Activated naive CD4-positive, alpha-beta T cell treated with anti-CD3 and anti-CD28 coated beads for 36 hours (primary cell): ENCODE data around the gene ACSM4. TPM values are rescaled to one million over a fixed set of nuclear protein-coding genes. Genes with fewer than 3 reads are reported as not detected.
A peak's percentile ranks its signal among the peaks of the same experiment; 100 is the strongest.

ENCODE experiments used
- CTCF ChIA-PET: fragments of 350-600 bp; sonication (Branson Sonifier 250); formaldehyde crosslinking; loops from one replicate; lab custom pipeline; 2021; ENCODE audit warnings: antibody characterized with exemption; lab: Charles Lee
- DNase-seq: peaks from one replicate; pipeline ENCODE4 v3.0.0-alpha.2; 2020
- H3K27ac Mint-ChIP-seq: one replicate; pipeline ENCODE4 v1.8.0; 2021; ENCODE audit warnings: mild to moderate bottlenecking, mixed read lengths
- H3K27me3 Mint-ChIP-seq: one replicate; pipeline ENCODE4 v1.8.0; 2021; ENCODE audit warnings: low read depth, mixed read lengths
- H3K36me3 Mint-ChIP-seq: one replicate; pipeline ENCODE4 v1.8.0; 2021; ENCODE audit warnings: low read depth, mixed read lengths
- H3K4me1 Mint-ChIP-seq: one replicate; pipeline ENCODE4 v1.8.0; 2021; ENCODE audit warnings: low read depth, mixed read lengths
- H3K4me3 Mint-ChIP-seq: one replicate; pipeline ENCODE4 v1.8.0; 2021; ENCODE audit warnings: mild to moderate bottlenecking, moderate library complexity, mixed read lengths
- H3K9me3 Mint-ChIP-seq: one replicate; pipeline ENCODE4 v1.8.0; 2021; ENCODE audit warnings: mixed read lengths
- intact Hi-C: fragments of 100-400 bp; cut with micrococcal nuclease; formaldehyde crosslinking; loops from one replicate; pipeline ENCODE4 v1.15.1; 2023
- total RNA-seq, 2 experiments: library from RNA; stranded (reverse); gene quantifications; one replicate each; pipeline ENCODE4 v1.2.3, GENCODE V29; 2021

The ACSM4 gene
- total RNA-seq, 2 experiments from 2014 or later: not detected

DNA sequence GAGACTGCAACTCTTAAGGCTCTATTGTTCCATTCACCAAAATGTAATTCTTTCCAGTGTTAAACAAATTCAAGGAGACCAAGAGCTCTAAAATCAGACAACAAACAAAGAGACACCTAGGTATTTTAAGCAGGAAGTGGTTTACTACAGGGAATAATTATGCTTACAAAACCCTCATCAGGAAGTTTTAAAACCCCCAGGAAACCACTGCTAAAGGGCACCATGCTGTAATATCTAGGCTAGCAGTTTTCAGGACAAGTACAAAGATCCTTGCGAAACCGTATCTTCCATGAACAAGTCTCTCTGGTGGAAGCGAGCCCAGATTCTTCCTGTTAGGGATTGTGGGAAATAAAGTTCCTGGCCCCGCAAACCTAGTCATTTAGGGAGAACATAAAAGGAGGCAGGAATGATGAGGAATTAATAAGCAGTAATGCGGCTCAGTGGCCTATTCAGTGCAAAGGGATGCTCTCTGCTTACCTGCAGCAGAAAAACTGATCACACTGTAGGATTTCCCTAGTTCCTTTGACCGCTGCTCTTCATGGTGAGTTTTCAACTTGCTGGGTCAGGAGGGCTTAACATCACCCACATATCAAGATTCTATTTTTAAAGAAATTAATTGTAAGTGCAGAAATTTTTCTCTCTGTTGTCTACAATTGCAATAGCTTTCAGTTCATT, 42.8 kb downstream of the ACSM4 start:
- Mint-ChIP-seq H3K27ac (no peak overlapping the region), H3K36me3 (no peaks in the 10 kb centered on the region), H3K4me3 (no peak overlapping the region), H3K9me3 (peaks cover 18% of the 10 kb centered on the region), H3K27me3 (peaks cover 1% of the 10 kb centered on the region), H3K4me1 (peaks cover 14% of the 10 kb centered on the region)
- DNase-seq: no peak
- intact Hi-C loops: no loop called here
- CTCF ChIA-PET: no interaction called here

DNA sequence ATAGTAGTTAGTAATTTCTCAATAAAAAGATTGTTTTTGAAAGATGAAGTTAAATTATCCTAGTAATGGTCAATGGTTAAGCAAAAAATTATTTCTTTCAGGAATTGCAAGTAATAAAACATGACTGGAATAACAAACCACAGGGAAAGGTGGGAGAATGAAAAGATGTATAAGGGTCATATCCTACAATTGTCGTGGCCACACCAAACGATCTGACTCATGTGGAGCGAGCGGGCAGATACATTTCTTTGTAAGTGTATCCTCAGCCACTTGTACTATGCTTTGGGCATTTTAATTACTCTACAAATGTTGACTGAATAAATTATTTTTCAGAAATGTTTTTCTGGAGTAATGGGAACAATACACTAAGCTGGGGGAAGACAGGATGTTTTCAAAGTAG, 45.5 kb downstream of the ACSM4 start:
- Mint-ChIP-seq H3K27me3 (peaks cover 1% of the 10 kb centered on the region), H3K27ac (no peak overlapping the region), H3K9me3 (peaks cover 9% of the 10 kb centered on the region), H3K4me3 (no peak overlapping the region), H3K36me3 (no peaks in the 10 kb centered on the region), H3K4me1 (peaks cover 14% of the 10 kb centered on the region)
- no peak for DNase-seq
- intact Hi-C loops: no loop called here
- CTCF ChIA-PET: interaction anchor here (1.5 kb wide), 1 partner anchor 112 kb away, joined by 4 read pairs; no protein-coding TSS in a partner anchor

DNA sequence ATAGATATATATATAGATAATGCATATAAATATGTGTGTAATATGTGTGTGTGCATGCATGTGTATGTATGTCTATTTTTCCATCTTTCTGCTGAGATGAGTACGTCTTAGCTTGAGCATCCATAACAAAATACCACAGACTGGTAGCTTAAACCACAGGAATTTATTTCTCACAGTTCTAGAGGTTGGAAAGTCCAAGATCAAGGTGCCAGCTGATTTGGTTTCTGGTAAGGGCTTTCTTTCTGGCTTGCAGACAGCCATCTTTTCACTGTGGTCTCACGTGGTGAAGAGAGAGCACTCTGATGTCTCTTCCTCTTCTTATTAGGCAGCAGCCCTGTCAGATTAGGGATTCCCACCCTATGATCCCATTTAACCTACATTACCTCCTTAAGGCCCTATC, 47.3 kb downstream of the ACSM4 start:
- no peak for DNase-seq
- Mint-ChIP-seq H3K36me3 (no peaks in the 10 kb centered on the region), H3K27ac (no peak overlapping the region), H3K4me3 (no peak overlapping the region), H3K4me1 (peaks cover 14% of the 10 kb centered on the region), H3K9me3 (no peaks in the 10 kb centered on the region), H3K27me3 (peaks cover 1% of the 10 kb centered on the region)
- CTCF ChIA-PET: interaction anchor here (0.5 kb wide), 1 partner anchor 146 kb away, joined by 3 read pairs; no protein-coding TSS in a partner anchor
- intact Hi-C loops: no loop called here

DNA sequence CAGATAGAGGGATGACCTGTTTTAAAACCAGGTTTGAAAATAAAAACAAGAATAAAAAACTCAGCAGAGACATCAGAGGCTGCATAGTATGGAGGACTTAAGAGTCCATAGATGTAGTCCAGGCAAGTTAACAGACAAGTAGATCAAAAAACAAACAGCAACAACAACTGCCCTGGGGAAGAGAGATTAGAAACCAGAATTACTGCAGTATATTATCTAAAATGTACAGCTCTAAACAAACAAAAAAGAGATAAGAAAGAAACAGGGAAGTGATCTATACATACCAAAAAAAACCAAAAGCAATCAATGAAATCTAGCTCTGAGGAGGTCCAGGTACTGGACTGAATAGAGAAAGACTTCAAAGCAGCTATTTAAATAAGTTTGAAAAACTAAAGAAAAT, 48.8 kb downstream of the ACSM4 start:
- peaks cover 5% of the 10 kb centered on the region for H3K4me1 Mint-ChIP-seq
- no peak for DNase-seq
- peaks cover 6% of the 10 kb centered on the region for H3K27me3 Mint-ChIP-seq
- CTCF ChIA-PET: interaction anchor here (1.0 kb wide), 1 partner anchor 32 kb away, joined by 3 read pairs; no protein-coding TSS in a partner anchor
- no peaks in the 10 kb centered on the region for H3K9me3 Mint-ChIP-seq
- intact Hi-C loops: no loop called here
- H3K27ac Mint-ChIP-seq: no peak overlapping the region
- no peaks in the 10 kb centered on the region for H3K36me3 Mint-ChIP-seq
- H3K4me3 Mint-ChIP-seq: no peak overlapping the region

DNA sequence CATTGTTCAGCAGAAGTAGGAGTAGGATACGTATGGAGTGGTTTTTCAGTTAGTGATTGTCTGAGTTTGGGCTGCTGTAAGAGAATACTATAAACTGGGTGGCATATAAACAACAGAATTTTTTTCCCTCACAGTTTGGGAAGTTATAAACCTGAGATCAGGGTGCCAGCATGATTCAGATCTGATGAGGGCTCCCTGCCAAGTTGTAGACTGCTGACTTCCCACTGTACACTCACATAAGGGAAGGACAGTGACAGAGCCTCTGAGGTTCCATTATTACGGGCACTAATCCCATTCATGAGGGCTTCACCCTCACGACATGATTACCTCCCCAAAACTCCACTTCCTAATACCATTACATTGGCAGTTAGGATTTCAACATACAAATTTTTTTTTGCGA, 50.7 kb downstream of the ACSM4 start:
- peaks cover 6% of the 10 kb centered on the region for H3K27me3 Mint-ChIP-seq
- no peaks in the 10 kb centered on the region for H3K36me3 Mint-ChIP-seq
- no peak overlapping the region for H3K4me3 Mint-ChIP-seq
- CTCF ChIA-PET: no interaction called here
- intact Hi-C loops: no loop called here
- no peaks in the 10 kb centered on the region for H3K9me3 Mint-ChIP-seq
- H3K4me1 Mint-ChIP-seq: peaks cover 5% of the 10 kb centered on the region
- DNase-seq: no peak
- no peak overlapping the region for H3K27ac Mint-ChIP-seq

DNA sequence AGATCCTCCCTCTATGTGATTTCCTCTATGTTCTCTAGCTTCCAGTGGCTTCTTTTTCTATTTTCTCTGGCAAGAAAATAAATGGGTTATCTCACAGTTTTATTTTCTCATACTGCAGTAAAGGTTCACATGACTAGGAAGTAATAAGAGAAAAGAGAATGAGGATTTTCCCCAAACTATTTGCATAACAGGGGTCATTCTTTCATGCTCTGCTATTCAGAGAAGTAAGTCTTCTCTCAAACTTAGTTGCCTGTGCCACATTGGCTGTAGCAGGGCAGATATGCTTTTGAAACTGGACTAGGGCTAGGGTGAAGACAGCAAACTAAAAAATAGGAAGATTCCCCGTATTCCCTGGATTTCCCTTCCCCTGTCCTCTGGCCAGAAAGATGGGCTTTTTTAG, 57.4 kb downstream of the ACSM4 start:
- no peaks in the 10 kb centered on the region for H3K36me3 Mint-ChIP-seq
- CTCF ChIA-PET: no interaction called here
- peaks cover 11% of the 10 kb centered on the region for H3K27me3 Mint-ChIP-seq
- H3K4me3 Mint-ChIP-seq: no peak overlapping the region
- DNase-seq: no peak
- H3K27ac Mint-ChIP-seq: no peak overlapping the region
- no peaks in the 10 kb centered on the region for H3K4me1 Mint-ChIP-seq
- H3K9me3 Mint-ChIP-seq: no peaks in the 10 kb centered on the region
- intact Hi-C loops: no loop called here

DNA sequence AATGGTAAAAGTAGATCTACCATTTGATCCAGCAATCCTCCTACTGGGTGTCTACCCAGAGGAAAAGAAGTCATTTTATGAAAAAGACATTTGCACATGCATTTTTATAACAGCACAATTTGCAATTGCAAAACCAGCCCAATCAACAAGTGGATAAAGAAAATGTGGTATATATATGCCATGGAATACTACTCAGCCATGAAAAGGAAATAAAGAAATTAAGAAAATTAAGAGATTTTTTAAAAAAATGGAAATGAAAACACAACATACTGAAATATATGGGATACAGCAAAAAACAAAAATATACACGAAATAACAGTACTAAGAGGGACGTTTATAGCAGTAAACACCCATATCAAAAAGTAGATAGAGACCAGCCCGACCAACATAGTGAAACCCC, 58.9 kb downstream of the ACSM4 start:
- Mint-ChIP-seq H3K27ac (no peak overlapping the region), H3K9me3 (no peaks in the 10 kb centered on the region), H3K36me3 (no peaks in the 10 kb centered on the region), H3K4me1 (no peaks in the 10 kb centered on the region), H3K27me3 (peaks cover 6% of the 10 kb centered on the region), H3K4me3 (no peak overlapping the region)
- DNase-seq: no peak
- CTCF ChIA-PET: no interaction called here
- intact Hi-C loops: no loop called here

DNA sequence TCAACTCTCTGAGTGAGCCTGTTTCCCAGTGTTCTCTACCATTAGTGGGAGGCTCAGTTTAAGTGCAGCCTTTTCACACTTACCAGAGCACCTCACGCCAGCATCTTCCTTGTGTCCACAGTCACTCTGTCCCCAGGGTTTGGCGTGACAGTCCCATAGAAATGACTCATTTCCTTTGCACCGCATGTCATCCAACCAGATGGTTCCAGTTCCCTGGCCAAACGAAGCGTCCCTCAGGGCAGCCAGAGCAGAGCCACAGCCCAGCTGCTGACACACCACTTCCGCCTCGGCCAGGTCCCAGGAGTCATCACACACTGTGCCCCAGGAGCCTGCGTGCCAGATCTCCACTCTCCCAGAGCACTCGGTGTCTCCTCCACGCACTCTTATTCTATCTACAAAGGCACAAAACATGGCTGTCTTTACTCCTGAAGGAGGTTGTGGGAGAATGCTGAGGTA, 65.4 kb downstream of the ACSM4 start:
- no peaks in the 10 kb centered on the region for H3K4me1 Mint-ChIP-seq
- H3K27ac Mint-ChIP-seq: no peak overlapping the region
- H3K9me3 Mint-ChIP-seq: peaks cover 4% of the 10 kb centered on the region
- no peaks in the 10 kb centered on the region for H3K36me3 Mint-ChIP-seq
- intact Hi-C loops: no loop called here
- peaks cover 3% of the 10 kb centered on the region for H3K27me3 Mint-ChIP-seq
- CTCF ChIA-PET: no interaction called here
- no peak overlapping the region for H3K4me3 Mint-ChIP-seq
- DNase-seq: no peak

DNA sequence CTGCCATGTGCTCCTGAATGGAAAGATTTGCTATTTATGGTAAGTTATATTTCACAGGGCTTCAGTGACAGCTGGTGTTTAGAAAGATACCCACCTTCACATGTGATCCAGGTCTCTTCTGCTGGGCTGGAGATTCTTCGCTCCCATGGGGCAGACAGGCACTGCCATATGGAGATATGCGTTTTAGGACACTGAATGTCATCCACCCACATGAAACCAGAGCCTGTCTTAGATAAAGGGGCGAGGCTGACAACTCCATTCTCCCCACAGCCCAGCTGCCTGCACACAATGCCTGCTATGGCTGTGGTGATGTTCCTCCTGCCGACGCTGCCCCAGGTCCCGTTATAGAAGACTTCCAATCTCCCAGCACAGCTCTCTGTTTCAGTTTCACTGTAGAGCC, 69.4 kb downstream of the ACSM4 start:
- no peak for DNase-seq

DNA sequence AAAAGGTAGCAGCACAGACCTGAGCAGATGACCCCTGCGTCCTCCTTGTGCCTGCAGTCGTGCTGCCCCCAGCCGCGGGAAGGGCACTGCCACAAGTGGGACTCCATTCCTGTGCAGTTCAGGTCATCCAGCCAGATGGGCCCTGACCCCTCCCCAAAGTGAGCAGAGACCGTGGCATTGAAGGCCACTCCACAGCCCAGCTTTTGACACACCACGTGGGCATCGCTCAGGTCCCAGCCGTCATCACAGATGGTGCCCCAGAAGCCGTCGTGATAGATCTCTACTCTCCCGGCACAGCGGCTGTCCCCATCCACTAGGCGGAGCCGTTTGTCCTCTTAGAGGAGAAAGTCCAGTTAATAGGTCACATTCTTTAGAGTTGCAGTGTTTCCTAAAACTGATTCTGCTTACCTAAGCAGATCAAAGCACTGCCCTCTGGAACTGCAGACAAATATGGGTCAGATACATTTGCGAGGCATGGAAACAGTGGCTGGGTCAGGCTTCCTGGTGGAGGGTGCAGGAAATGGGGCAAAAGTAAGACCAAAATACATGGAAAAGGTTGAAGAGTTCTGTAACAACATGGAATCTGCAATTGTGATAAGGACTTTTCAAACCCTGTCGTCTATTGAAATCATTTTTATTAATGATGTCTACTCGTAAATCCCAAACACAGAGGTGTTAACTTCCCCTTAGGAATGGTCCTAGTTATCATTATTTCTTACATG, 70.7 kb downstream of the ACSM4 start:
- peak; percentile 44 for DNase-seq
- Mint-ChIP-seq H3K4me3 (no peak overlapping the region), H3K27ac (no peak overlapping the region), H3K4me1 (no peaks in the 10 kb centered on the region), H3K9me3 (peaks cover 4% of the 10 kb centered on the region), H3K36me3 (no peaks in the 10 kb centered on the region), H3K27me3 (peaks cover 14% of the 10 kb centered on the region)
- CTCF ChIA-PET: no interaction called here
- intact Hi-C loops: loop anchor here (1.0 to 5.0 kb wide), 2 partner anchors 88 to 264 kb away; no protein-coding TSS in a partner anchor

More for the DNA sequence above, 69.4 kb downstream of the ACSM4 start:
- Mint-ChIP-seq H3K4me3 (no peak overlapping the region), H3K27ac (no peak overlapping the region), H3K36me3 (no peaks in the 10 kb centered on the region), H3K27me3 (peaks cover 9% of the 10 kb centered on the region), H3K4me1 (no peaks in the 10 kb centered on the region), H3K9me3 (peaks cover 4% of the 10 kb centered on the region)
- intact Hi-C loops: loop anchor here (5.0 kb wide), 1 partner anchor 89 kb away; no protein-coding TSS in a partner anchor
- CTCF ChIA-PET: no interaction called here

DNA sequence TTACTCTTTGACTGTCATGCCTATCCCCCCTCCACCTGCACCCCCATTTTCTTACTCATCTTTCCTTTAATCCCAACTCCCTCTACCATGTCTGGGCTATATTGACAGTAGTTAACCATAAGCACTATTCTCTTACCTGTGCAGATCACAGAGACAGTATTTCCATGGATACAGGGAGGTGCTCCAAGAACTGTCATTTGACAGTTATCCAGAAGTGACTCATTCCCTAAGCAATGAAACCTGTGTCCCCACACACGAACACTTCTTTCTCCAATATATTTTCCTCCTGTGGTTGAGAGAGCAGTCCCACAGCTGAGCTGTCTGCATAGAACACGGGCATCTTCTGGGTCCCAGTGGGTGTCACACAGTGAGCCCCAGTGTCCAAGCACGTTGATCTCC, 71.3 kb downstream of the ACSM4 start:
- Mint-ChIP-seq H3K9me3 (peaks cover 4% of the 10 kb centered on the region), H3K4me1 (no peaks in the 10 kb centered on the region), H3K4me3 (no peak overlapping the region), H3K27me3 (peaks cover 14% of the 10 kb centered on the region), H3K27ac (no peak overlapping the region), H3K36me3 (no peaks in the 10 kb centered on the region)
- CTCF ChIA-PET: no interaction called here
- no peak for DNase-seq
- intact Hi-C loops: no loop called here

DNA sequence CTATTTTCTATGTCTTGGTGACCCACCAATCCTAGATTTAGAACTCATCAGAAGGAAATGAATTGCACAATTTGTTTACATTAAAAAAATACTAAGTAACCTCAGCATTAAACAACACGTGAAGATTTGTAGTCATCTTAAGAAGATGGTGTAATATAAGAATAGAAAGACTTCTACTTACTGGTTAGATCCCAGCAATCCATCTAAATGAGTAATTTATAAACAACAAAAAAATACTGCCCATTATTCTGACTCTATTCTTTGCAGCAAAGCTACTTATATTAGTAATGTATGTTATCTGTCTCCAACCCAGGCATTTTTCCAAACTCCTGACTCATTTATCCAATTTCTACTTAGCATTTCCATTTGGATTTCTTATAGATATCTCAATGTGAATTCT, 72.3 kb downstream of the ACSM4 start:
- no peak overlapping the region for H3K27ac Mint-ChIP-seq
- H3K36me3 Mint-ChIP-seq: no peaks in the 10 kb centered on the region
- H3K4me3 Mint-ChIP-seq: no peak overlapping the region
- H3K27me3 Mint-ChIP-seq: peaks cover 14% of the 10 kb centered on the region
- DNase-seq: no peak
- CTCF ChIA-PET: no interaction called here
- intact Hi-C loops: no loop called here
- H3K4me1 Mint-ChIP-seq: no peaks in the 10 kb centered on the region
- H3K9me3 Mint-ChIP-seq: no peaks in the 10 kb centered on the region
